ENCODE results near the gene GALM.

GALM gene

GRCh38 chr2:38697116-38697840 is 31.4 kb downstream of the GALM start:
- TF ChIP-seq CTCF (IDR thresholded peaks at IDR 0.05; ENCODE audit: low read length) (no peak), EZH2 (IDR thresholded peaks at IDR 0.05; ENCODE audit: borderline replicate concordance, low read length) (no peak)
- H3K4me3 ChIP-seq (ENCODE audit: low read depth, low read length, poor library complexity, severe bottlenecking): no peak overlapping the region
- no peaks in the 10 kb centered on the region for H3K27me3 ChIP-seq (ENCODE audit: insufficient read depth, low read length)
- H3K36me3 ChIP-seq (ENCODE audit: insufficient read depth, low read length): no peaks in the 10 kb centered on the region
- no peaks in the 10 kb centered on the region for H3K79me2 ChIP-seq (ENCODE audit: insufficient read depth, low read length)
- no peaks in the 10 kb centered on the region for H3F3A ChIP-seq (ENCODE audit: insufficient read depth, low read length)
- no peak overlapping the region for H3K4me2 ChIP-seq (ENCODE audit: low read length)
- H3K27ac ChIP-seq (ENCODE audit: low read depth, low read length, poor library complexity, severe bottlenecking): no peak overlapping the region
- H3K9ac ChIP-seq (ENCODE audit: low read length): no peak overlapping the region
- no peak overlapping the region for H2AFZ ChIP-seq (ENCODE audit: low read length)
- no peaks in the 10 kb centered on the region for H4K20me1 ChIP-seq (ENCODE audit: insufficient read depth, low read length)
- H3K9me2 ChIP-seq (ENCODE audit: low read depth, low read length): no peaks in the 10 kb centered on the region
- H3K9me3 ChIP-seq (ENCODE audit: low read length): no peaks in the 10 kb centered on the region
- no peaks in the 10 kb centered on the region for H3K4me1 ChIP-seq (ENCODE audit: insufficient read depth, low read length, severe bottlenecking)

- Histone ChIP-seq H3K36me3 (ENCODE audit: insufficient read depth, low read length) (no peaks in the 10 kb centered on the region), H3F3A (ENCODE audit: insufficient read depth, low read length) (no peaks in the 10 kb centered on the region), H3K9me2 (ENCODE audit: low read depth, low read length) (no peaks in the 10 kb centered on the region), H3K9ac (ENCODE audit: low read length) (no peak overlapping the region), H3K4me1 (ENCODE audit: insufficient read depth, low read length, severe bottlenecking) (no peaks in the 10 kb centered on the region), H3K4me2 (ENCODE audit: low read length) (no peak overlapping the region), H3K9me3 (ENCODE audit: low read length) (no peaks in the 10 kb centered on the region), H4K20me1 (ENCODE audit: insufficient read depth, low read length) (no peaks in the 10 kb centered on the region), H3K79me2 (ENCODE audit: insufficient read depth, low read length) (no peaks in the 10 kb centered on the region), H3K27ac (ENCODE audit: low read depth, low read length, poor library complexity, severe bottlenecking) (no peak overlapping the region), H2AFZ (ENCODE audit: low read length) (no peak overlapping the region), H3K27me3 (ENCODE audit: insufficient read depth, low read length) (no peaks in the 10 kb centered on the region), H3K4me3 (ENCODE audit: low read depth, low read length, poor library complexity, severe bottlenecking) (no peak overlapping the region)
- no peak for TF ChIP-seq EZH2 (IDR thresholded peaks at IDR 0.05; ENCODE audit: borderline replicate concordance, low read length)
These were observed 32.6 kb downstream of the GALM start for GRCh38 chr2:38698467-38699003.

GRCh38 chr2:38700113-38700785 is 34.3 kb downstream of the GALM start:
- no peaks in the 10 kb centered on the region for H3K9me2 ChIP-seq (ENCODE audit: low read depth, low read length)
- H4K20me1 ChIP-seq (ENCODE audit: insufficient read depth, low read length): no peaks in the 10 kb centered on the region
- no peak overlapping the region for H3K9ac ChIP-seq (ENCODE audit: low read length)
- H3F3A ChIP-seq (ENCODE audit: insufficient read depth, low read length): no peaks in the 10 kb centered on the region
- no peak for TF ChIP-seq CTCF (IDR thresholded peaks at IDR 0.05; ENCODE audit: low read length)
- TF ChIP-seq EZH2 (IDR thresholded peaks at IDR 0.05; ENCODE audit: borderline replicate concordance, low read length): no peak
- H3K4me3 ChIP-seq (ENCODE audit: low read depth, low read length, poor library complexity, severe bottlenecking): no peak overlapping the region
- H3K4me1 ChIP-seq (ENCODE audit: insufficient read depth, low read length, severe bottlenecking): no peaks in the 10 kb centered on the region
- H3K36me3 ChIP-seq (ENCODE audit: insufficient read depth, low read length): no peaks in the 10 kb centered on the region
- H3K4me2 ChIP-seq (ENCODE audit: low read length): no peak overlapping the region
- no peaks in the 10 kb centered on the region for H3K79me2 ChIP-seq (ENCODE audit: insufficient read depth, low read length)
- no peak overlapping the region for H3K27ac ChIP-seq (ENCODE audit: low read depth, low read length, poor library complexity, severe bottlenecking)
- no peaks in the 10 kb centered on the region for H3K9me3 ChIP-seq (ENCODE audit: low read length)
- no peaks in the 10 kb centered on the region for H3K27me3 ChIP-seq (ENCODE audit: insufficient read depth, low read length)
- no peak overlapping the region for H2AFZ ChIP-seq (ENCODE audit: low read length)
